ENCODE measurements around the gene KHDRBS2. TPM values are rescaled to one million over a fixed set of nuclear protein-coding genes. Genes with fewer than 3 reads are reported as not detected.

The KHDRBS2 gene
- total and polyA plus RNA-seq, 2 donors (not counting 1 experiment from before 2014, with no cell fraction given) = 8.9 to 9.4 TPM

DNA sequence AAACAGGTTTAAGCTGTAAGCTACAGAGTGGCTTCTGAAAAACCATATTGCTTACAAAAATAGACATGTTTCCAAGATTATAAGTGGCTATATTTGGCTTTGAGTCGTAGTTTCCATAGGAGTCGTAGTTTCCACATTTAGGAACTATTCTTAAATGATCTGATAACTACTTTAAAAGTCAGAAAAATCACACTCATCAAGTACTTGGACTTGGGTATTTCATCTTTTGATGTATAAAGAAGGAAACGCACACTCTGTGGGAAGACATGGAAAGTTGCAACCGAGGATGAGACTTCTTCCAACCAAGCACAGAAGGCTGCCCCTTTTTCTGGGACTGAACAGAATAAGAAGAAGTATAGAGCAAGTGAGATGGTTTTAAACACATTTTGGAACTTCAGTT, 118.3 kb downstream of the KHDRBS2 start:
- intact Hi-C loops (cut with micrococcal nuclease) = no loop called here
- no peak overlapping the region for H3K27ac Mint-ChIP-seq

GRCh38 chr6:62162858-62163257, 123.2 kb downstream of the KHDRBS2 start:
- Histone ChIP-seq H2AFZ (ENCODE audit: insufficient read depth, low read depth, low read length, poor library complexity, severe bottlenecking) (no peak overlapping the region), H4K20me1 (ENCODE audit: control insufficient read depth, insufficient read depth, low read length, poor library complexity, severe bottlenecking) (peaks cover 5% of the 10 kb centered on the region), H3K4me3 (ENCODE audit: control extremely low read depth in 1 of 5, extremely low read depth in 1 of 5, insufficient read depth in 1 of 5, low read depth in 2 of 5, low read length in 4 of 5) (no peak overlapping the region), H3K27ac (ENCODE audit: low read length in 2 of 2) (no peak overlapping the region), H3K36me3 (replicated peaks in 1 of 2; ENCODE audit: control extremely low read depth in 1 of 2, control insufficient read depth in 1 of 2, extremely low read depth in 1 of 2, insufficient read depth in 2 of 2, low read length in 1 of 2) (peaks cover 3% of the 10 kb centered on the region in 2 experiments), H3K4me2 (replicated peaks; ENCODE audit: low read depth, low read length, poor library complexity, severe bottlenecking) (no peak overlapping the region), H3K27me3 (replicated peaks in 1 of 4; ENCODE audit: control extremely low read depth in 1 of 4, control insufficient read depth in 3 of 4, insufficient read depth in 4 of 4, low read length in 3 of 4) (no peaks in the 10 kb centered on the region), H3K4me1 (ENCODE audit: control insufficient read depth in 2 of 2, insufficient read depth in 2 of 2, low read length in 2 of 2) (no peaks in the 10 kb centered on the region), H3K9me3 (ENCODE audit: control extremely low read depth in 1 of 3, control insufficient read depth in 2 of 3, insufficient read depth in 1 of 3, low read length in 2 of 3) (peaks cover 0 to 14% (median 6%) of the 10 kb centered on the region in 3 donors), H3K79me2 (ENCODE audit: control insufficient read depth, insufficient read depth, low read length) (no peaks in the 10 kb centered on the region), H3K9ac (ENCODE audit: low read length) (no peak overlapping the region)
- Mint-ChIP-seq H3K4me1 (no peaks in the 10 kb centered on the region), H3K27me3 (no peaks in the 10 kb centered on the region), H3K4me3 (no peak overlapping the region), H3K9me3 (ENCODE audit: insufficient read depth) (peaks cover 9% of the 10 kb centered on the region), H3K27ac (no peak overlapping the region)
- CTCF ChIA-PET = no interaction called here
- intact Hi-C loops (cut with micrococcal nuclease) = no loop called here
- no peak for DNase-seq
- 94% methylated on average over 2 of the region's 4 CpGs for WGBS (ENCODE audit: insufficient coverage)
- POLR2A ChIA-PET = no interaction called here
- no peak for ATAC-seq (ENCODE audit: low read depth)
- TF ChIP-seq EZH2 (IDR thresholded peaks at IDR 0.05; ENCODE audit: borderline replicate concordance, insufficient read depth, low read depth, low read length, poor library complexity, severe bottlenecking) (no peak), CTCF (IDR thresholded peaks at IDR 0.05) (no peak)

More for the DNA sequence above, 118.3 kb downstream of the KHDRBS2 start:
- Histone ChIP-seq H3K27ac (ENCODE audit: low read length in 2 of 2) (no peak overlapping the region), H3K79me2 (ENCODE audit: control insufficient read depth, insufficient read depth, low read length) (peaks cover 16% of the 10 kb centered on the region), H3K27me3 (replicated peaks in 1 of 4; ENCODE audit: control extremely low read depth in 1 of 4, control insufficient read depth in 3 of 4, insufficient read depth in 4 of 4, low read length in 3 of 4) (no peaks in the 10 kb centered on the region), H2AFZ (ENCODE audit: insufficient read depth, low read depth, low read length, poor library complexity, severe bottlenecking) (no peak overlapping the region), H3K9me3 (ENCODE audit: control extremely low read depth in 1 of 3, control insufficient read depth in 2 of 3, insufficient read depth in 1 of 3, low read length in 2 of 3) (peaks cover 0 to 5% (median 5%) of the 10 kb centered on the region in 3 donors), H3K9ac (ENCODE audit: low read length) (no peak overlapping the region), H3K4me2 (replicated peaks; ENCODE audit: low read depth, low read length, poor library complexity, severe bottlenecking) (no peak overlapping the region), H3K4me3 (ENCODE audit: control extremely low read depth in 1 of 5, extremely low read depth in 1 of 5, insufficient read depth in 1 of 5, low read depth in 2 of 5, low read length in 4 of 5) (no peak overlapping the region), H3K4me1 (ENCODE audit: control insufficient read depth in 2 of 2, insufficient read depth in 2 of 2, low read length in 2 of 2) (no peaks in the 10 kb centered on the region), H4K20me1 (ENCODE audit: control insufficient read depth, insufficient read depth, low read length, poor library complexity, severe bottlenecking) (peaks cover 8% of the 10 kb centered on the region), H3K36me3 (replicated peaks in 1 of 2; ENCODE audit: control extremely low read depth in 1 of 2, control insufficient read depth in 1 of 2, extremely low read depth in 1 of 2, insufficient read depth in 2 of 2, low read length in 1 of 2) (peaks cover 0 to 3% of the 10 kb centered on the region in 2 experiments)
- POLR2A ChIA-PET = no interaction called here
- CTCF ChIA-PET = no interaction called here
- peaks cover 2% of the 10 kb centered on the region for H3K4me1 Mint-ChIP-seq
- no peak for ATAC-seq (ENCODE audit: low read depth)
- whole genome bisulfite sequencing (ENCODE audit: insufficient coverage) = no CpG with 5 or more reads among the region's 4 CpGs
- TF ChIP-seq EZH2 (IDR thresholded peaks at IDR 0.05; ENCODE audit: borderline replicate concordance, insufficient read depth, low read depth, low read length, poor library complexity, severe bottlenecking) = no peak
- no peak for TF ChIP-seq CTCF (IDR thresholded peaks at IDR 0.05)
- peaks cover 3% of the 10 kb centered on the region for H3K9me3 Mint-ChIP-seq (ENCODE audit: insufficient read depth)
- no peaks in the 10 kb centered on the region for H3K27me3 Mint-ChIP-seq
- DNase-seq = no peak
- no peak overlapping the region for H3K4me3 Mint-ChIP-seq
